Loucy (cell line): ENCODE results near the gene GBF1.

Experiments
- H2AFZ ChIP-seq: fragments of 200-600 bp; sonication (generic); 2 replicates; pipeline ENCODE4 v1.6.0; 2016; ENCODE audit warnings: antibody characterized with exemption, mild to moderate bottlenecking, low read length, moderate library complexity
- H3F3A ChIP-seq: fragments of 200-600 bp; 2 replicates; pipeline ENCODE4 v1.6.0; 2016; ENCODE audit warnings: antibody characterized with exemption, low read depth, mild to moderate bottlenecking
- H3K27me3 ChIP-seq: fragments of 200-600 bp; sonication (generic); 2 replicates; pipeline ENCODE4 v1.6.1; 2014; ENCODE audit warnings: low read length, mild to moderate bottlenecking; ENCODE audit not compliant: insufficient read depth, poor library complexity, severe bottlenecking
- H3K36me3 ChIP-seq: fragments of 200-600 bp; sonication (generic); 2 replicates; pipeline ENCODE4 v1.6.1; 2016; ENCODE audit warnings: low read length; ENCODE audit not compliant: insufficient read depth
- H3K4me1 ChIP-seq: fragments of 200-600 bp; sonication (generic); 2 replicates; pipeline ENCODE4 v1.5.1; 2014; ENCODE audit warnings: low read length, mild to moderate bottlenecking; ENCODE audit not compliant: insufficient read depth, poor library complexity, severe bottlenecking
- H3K4me2 ChIP-seq: fragments of 200-600 bp; sonication (generic); 2 replicates; pipeline ENCODE4 v1.6.0; 2014; ENCODE audit warnings: antibody characterized with exemption, low read length, low read depth, mild to moderate bottlenecking; ENCODE audit not compliant: poor library complexity, severe bottlenecking
- H3K4me3 ChIP-seq: fragments of 200-600 bp; sonication (generic); 2 replicates; pipeline ENCODE4 v1.5.1; 2014; ENCODE audit warnings: low read length, mild to moderate bottlenecking, mixed read lengths; ENCODE audit not compliant: poor library complexity, severe bottlenecking
- H3K79me2 ChIP-seq: fragments of 200-600 bp; sonication (generic); 2 replicates; pipeline ENCODE4 v1.6.1; 2014; ENCODE audit warnings: low read length; ENCODE audit not compliant: insufficient read depth
- H3K9ac ChIP-seq: fragments of 200-600 bp; sonication (generic); 2 replicates; pipeline ENCODE4 v1.6.0; 2014; ENCODE audit warnings: mild to moderate bottlenecking, low read depth, low read length, moderate library complexity; ENCODE audit not compliant: poor library complexity, severe bottlenecking
- H3K9me2 ChIP-seq: fragments of 200-600 bp; sonication (generic); replicated peaks from 2 replicates; pipeline ENCODE4 v1.6.1; 2016; ENCODE audit warnings: low read depth, low read length, mixed read lengths
- H3K9me3 ChIP-seq: fragments of 200-600 bp; sonication (generic); 2 replicates; pipeline ENCODE4 v1.6.1; 2014; ENCODE audit warnings: mild to moderate bottlenecking, antibody characterized with exemption, low read length, low read depth; ENCODE audit not compliant: insufficient read depth
- H4K20me1 ChIP-seq: fragments of 200-600 bp; sonication (generic); 2 replicates; pipeline ENCODE4 v1.6.0; 2014; ENCODE audit warnings: antibody characterized with exemption, low read length, mild to moderate bottlenecking; ENCODE audit not compliant: insufficient read depth, poor library complexity, severe bottlenecking
- EZH2phosphoT487 ChIP-seq: fragments of 200-600 bp; IDR thresholded peaks from 2 replicates; pipeline ENCODE4 v1.6.1; 2018; ENCODE audit warnings: antibody characterized with exemption, mild to moderate bottlenecking, moderate library complexity, borderline replicate concordance
- TF ChIP-seq, protein P1 (sequence below): fragments of 200-600 bp; sonication (generic); conservative IDR thresholded peaks from 2 replicates; pipeline ENCODE4 v1.5.1; 2014; ENCODE audit warnings: mild to moderate bottlenecking, antibody characterized with exemption, low read length

GBF1 gene

DNA sequence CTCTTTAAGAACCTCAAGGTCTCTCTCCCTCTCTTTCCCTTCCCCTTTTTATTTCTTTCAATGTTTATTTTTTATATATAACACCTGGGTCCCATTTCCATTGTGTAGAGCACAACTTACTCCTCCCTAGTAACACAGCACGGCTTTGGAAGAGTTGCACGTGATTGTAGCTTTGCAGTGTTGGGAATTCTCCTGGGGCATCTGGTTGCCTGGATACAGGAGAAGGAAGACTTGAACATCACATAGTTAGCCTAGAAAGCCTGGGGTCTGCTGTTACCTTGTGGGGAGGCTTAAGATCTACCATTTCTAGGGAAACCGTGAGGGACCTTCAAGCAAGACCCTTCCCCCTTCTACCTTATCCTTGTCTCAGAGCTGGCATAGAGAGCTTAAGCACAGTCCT, 109.1 kb downstream of the GBF1 start:
- no peak overlapping the region for H2AFZ ChIP-seq
- H3K4me2 ChIP-seq, result no peak overlapping the region
- no peaks in the 10 kb centered on the region for H3K27me3 ChIP-seq
- no peaks in the 10 kb centered on the region for H3K9me3 ChIP-seq
- no peaks in the 10 kb centered on the region for H3K79me2 ChIP-seq
- no peaks in the 10 kb centered on the region for H3K4me1 ChIP-seq
- no peak for TF ChIP-seq EZH2phosphoT487
- TF ChIP-seq, protein P1, sequence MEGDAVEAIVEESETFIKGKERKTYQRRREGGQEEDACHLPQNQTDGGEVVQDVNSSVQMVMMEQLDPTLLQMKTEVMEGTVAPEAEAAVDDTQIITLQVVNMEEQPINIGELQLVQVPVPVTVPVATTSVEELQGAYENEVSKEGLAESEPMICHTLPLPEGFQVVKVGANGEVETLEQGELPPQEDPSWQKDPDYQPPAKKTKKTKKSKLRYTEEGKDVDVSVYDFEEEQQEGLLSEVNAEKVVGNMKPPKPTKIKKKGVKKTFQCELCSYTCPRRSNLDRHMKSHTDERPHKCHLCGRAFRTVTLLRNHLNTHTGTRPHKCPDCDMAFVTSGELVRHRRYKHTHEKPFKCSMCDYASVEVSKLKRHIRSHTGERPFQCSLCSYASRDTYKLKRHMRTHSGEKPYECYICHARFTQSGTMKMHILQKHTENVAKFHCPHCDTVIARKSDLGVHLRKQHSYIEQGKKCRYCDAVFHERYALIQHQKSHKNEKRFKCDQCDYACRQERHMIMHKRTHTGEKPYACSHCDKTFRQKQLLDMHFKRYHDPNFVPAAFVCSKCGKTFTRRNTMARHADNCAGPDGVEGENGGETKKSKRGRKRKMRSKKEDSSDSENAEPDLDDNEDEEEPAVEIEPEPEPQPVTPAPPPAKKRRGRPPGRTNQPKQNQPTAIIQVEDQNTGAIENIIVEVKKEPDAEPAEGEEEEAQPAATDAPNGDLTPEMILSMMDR, result no peak
- H3K4me3 ChIP-seq, result no peak overlapping the region
- no peaks in the 10 kb centered on the region for H3K9me2 ChIP-seq
- peaks cover 5% of the 10 kb centered on the region for H4K20me1 ChIP-seq
- peaks cover 90% of the 10 kb centered on the region for H3K36me3 ChIP-seq
- H3F3A ChIP-seq, result no peaks in the 10 kb centered on the region
- H3K9ac ChIP-seq, result no peak overlapping the region

DNA sequence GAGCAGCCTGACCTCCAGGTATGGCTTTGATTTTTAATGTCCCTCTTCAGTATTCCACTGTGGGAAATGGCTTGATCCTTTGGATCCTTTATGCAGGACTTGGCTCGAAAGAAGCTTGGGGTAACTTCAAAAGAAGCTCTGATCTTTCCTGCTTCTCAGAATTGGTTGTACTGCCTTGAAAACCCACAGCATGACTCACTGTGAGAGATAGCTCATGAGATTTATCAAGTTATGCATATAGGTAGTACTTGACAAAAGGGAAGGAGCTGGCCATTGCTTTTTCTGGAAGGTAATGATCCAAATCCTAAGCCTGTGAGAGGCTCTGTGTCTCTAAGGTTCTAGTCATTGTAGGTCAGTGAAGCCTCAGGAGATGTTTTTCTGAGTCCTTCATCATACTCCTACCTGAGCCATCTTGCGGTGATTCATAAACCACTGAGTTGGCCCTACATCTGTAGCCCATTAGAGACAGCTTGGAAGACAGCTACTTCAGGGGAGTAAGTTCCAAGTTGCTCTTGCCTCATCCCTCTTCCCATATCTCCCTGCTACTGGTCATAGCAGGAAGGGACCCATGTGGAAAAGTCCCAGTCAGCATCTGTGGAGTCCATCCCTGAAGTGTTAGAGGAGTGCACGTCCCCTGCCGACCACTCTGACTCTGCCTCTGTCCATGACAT, 113.5 kb downstream of the GBF1 start:
- Histone ChIP-seq H3K4me1 (no peaks in the 10 kb centered on the region), H2AFZ (no peak overlapping the region), H3K9me2 (no peaks in the 10 kb centered on the region), H3K36me3 (peaks cover 93% of the 10 kb centered on the region), H3K4me2 (no peak overlapping the region), H3K4me3 (no peak overlapping the region), H3K9me3 (no peaks in the 10 kb centered on the region), H3K27me3 (no peaks in the 10 kb centered on the region), H3F3A (no peaks in the 10 kb centered on the region), H4K20me1 (no peaks in the 10 kb centered on the region), H3K79me2 (no peaks in the 10 kb centered on the region), H3K9ac (no peak overlapping the region)
- TF ChIP-seq EZH2phosphoT487, result no peak
- TF ChIP-seq, protein P1, result no peak

DNA sequence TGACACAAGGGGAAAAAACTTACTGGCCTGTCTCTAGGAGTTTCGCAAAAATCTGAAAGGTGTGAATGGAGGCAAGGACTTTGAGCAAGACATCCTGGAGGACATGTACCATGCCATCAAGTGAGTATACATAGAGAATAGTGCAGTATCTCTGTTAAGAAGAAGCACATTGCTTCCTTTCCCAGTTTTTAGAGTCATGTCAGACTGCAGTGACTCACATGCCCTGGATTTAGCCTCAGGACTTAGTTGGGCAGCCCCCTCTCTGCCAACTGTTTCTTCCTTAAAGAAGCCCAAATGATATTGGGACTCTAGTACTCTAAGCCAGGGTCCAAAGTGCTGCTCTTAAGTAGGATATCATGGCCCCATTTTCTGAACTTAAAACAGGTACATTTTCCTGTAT, 122.1 kb downstream of the GBF1 start:
- no peak overlapping the region for H2AFZ ChIP-seq
- no peaks in the 10 kb centered on the region for H3K79me2 ChIP-seq
- H3K9ac ChIP-seq, result no peak overlapping the region
- H3K27me3 ChIP-seq, result no peaks in the 10 kb centered on the region
- H3K9me2 ChIP-seq, result no peaks in the 10 kb centered on the region
- no peaks in the 10 kb centered on the region for H4K20me1 ChIP-seq
- no peaks in the 10 kb centered on the region for H3K4me1 ChIP-seq
- no peak overlapping the region for H3K4me2 ChIP-seq
- H3F3A ChIP-seq, result no peaks in the 10 kb centered on the region
- peaks cover 84% of the 10 kb centered on the region; the same call in 1 of the 2 replicates for H3K36me3 ChIP-seq
- H3K4me3 ChIP-seq, result no peak overlapping the region
- H3K9me3 ChIP-seq, result no peaks in the 10 kb centered on the region
- TF ChIP-seq EZH2phosphoT487, result no peak
- TF ChIP-seq, protein P1, result no peak
